ENCODE results near the gene GIMAP6. TPM values are rescaled to one million over a fixed set of nuclear protein-coding genes. Genes with fewer than 3 reads are reported as not detected.

Gene GIMAP6
- total RNA-seq, 1 experiment from 2014 or later: not detected

- intact Hi-C loops (cut with micrococcal nuclease): no loop called here
- H3K27me3 Mint-ChIP-seq (ENCODE audit: insufficient read depth, unreplicated experiment): no peaks in the 10 kb centered on the region
- no peaks in the 10 kb centered on the region for H3K36me3 Mint-ChIP-seq (ENCODE audit: insufficient read depth, unreplicated experiment)
- H3K4me3 Mint-ChIP-seq (ENCODE audit: unreplicated experiment): no peak overlapping the region
- no peak for TF ChIP-seq CTCF (IDR thresholded peaks at IDR 0.05; ENCODE audit: unreplicated experiment)
- H3K4me1 Mint-ChIP-seq (ENCODE audit: insufficient read depth, unreplicated experiment): no peaks in the 10 kb centered on the region
- no TSS peak for BruUV-seq (replicated peaks)
- DNase-seq (ENCODE audit: unreplicated experiment): no peak
- H3K27ac Mint-ChIP-seq (ENCODE audit: low read depth, unreplicated experiment): no peak overlapping the region
- POLR2A ChIA-PET: no interaction called here
- no peaks in the 10 kb centered on the region for H3K9me3 Mint-ChIP-seq (ENCODE audit: unreplicated experiment)
- CTCF ChIA-PET: no interaction called here
These were observed 25.3 kb upstream of the GIMAP6 start for GRCh38 chr7:150657526-150657925.

DNA sequence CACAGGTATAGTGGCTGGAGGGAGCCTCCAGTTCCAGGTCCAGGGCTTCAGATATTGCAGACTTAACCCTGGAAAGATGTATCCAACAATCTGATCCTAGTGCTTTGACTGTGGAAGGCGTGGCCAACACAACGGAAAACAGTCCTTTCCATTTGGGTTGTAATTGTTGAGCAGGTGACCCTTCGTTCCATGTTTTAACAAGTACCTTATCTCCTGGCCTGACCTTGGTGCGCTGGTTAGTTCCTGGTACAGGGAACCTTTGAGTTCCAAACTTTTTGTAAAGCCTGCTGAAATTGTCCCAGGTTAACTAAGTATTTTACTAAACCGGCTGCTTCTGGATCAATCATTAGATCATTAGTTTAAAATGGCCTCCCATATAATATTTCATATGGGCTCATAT, 23.9 kb upstream of the GIMAP6 start:
- Mint-ChIP-seq H3K4me1 (ENCODE audit: insufficient read depth, unreplicated experiment) (no peaks in the 10 kb centered on the region), H3K27ac (ENCODE audit: low read depth, unreplicated experiment) (no peak overlapping the region), H3K27me3 (ENCODE audit: insufficient read depth, unreplicated experiment) (no peaks in the 10 kb centered on the region), H3K9me3 (ENCODE audit: unreplicated experiment) (no peaks in the 10 kb centered on the region), H3K4me3 (ENCODE audit: unreplicated experiment) (no peak overlapping the region), H3K36me3 (ENCODE audit: insufficient read depth, unreplicated experiment) (no peaks in the 10 kb centered on the region)
- TF ChIP-seq CTCF (IDR thresholded peaks at IDR 0.05; ENCODE audit: unreplicated experiment): no peak
- no TSS peak for BruUV-seq (replicated peaks)
- no peak for DNase-seq (ENCODE audit: unreplicated experiment)
- CTCF ChIA-PET: no interaction called here
- POLR2A ChIA-PET: no interaction called here
- intact Hi-C loops (cut with micrococcal nuclease): no loop called here

DNA sequence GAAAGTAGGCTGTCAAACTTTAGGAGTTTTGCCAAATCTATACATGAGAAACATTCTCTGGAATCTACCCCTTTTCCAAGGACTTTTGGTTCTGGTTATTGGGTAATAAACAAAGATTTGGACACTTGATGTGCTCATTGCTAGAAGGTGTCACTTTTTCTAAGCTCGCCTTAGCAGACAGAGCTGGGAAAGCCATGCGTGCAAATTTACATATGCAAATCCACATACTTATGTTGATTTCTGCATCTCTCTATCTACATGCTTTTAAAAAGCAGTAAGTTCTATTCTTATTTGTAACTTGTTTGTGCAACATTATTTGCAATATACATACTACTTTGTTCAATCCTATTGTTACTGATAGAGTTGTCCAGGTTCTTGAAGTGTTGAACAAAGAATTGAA, 22.5 kb upstream of the GIMAP6 start:
- H3K36me3 Mint-ChIP-seq (ENCODE audit: insufficient read depth, unreplicated experiment): no peaks in the 10 kb centered on the region
- no peaks in the 10 kb centered on the region for H3K9me3 Mint-ChIP-seq (ENCODE audit: unreplicated experiment)
- no TSS peak for BruUV-seq (replicated peaks)
- no peaks in the 10 kb centered on the region for H3K27me3 Mint-ChIP-seq (ENCODE audit: insufficient read depth, unreplicated experiment)
- no peak overlapping the region for H3K27ac Mint-ChIP-seq (ENCODE audit: low read depth, unreplicated experiment)
- no peak for DNase-seq (ENCODE audit: unreplicated experiment)
- POLR2A ChIA-PET: no interaction called here
- no peak overlapping the region for H3K4me3 Mint-ChIP-seq (ENCODE audit: unreplicated experiment)
- no peaks in the 10 kb centered on the region for H3K4me1 Mint-ChIP-seq (ENCODE audit: insufficient read depth, unreplicated experiment)
- TF ChIP-seq CTCF (IDR thresholded peaks at IDR 0.05; ENCODE audit: unreplicated experiment): no peak
- intact Hi-C loops (cut with micrococcal nuclease): no loop called here
- CTCF ChIA-PET: no interaction called here

DNA sequence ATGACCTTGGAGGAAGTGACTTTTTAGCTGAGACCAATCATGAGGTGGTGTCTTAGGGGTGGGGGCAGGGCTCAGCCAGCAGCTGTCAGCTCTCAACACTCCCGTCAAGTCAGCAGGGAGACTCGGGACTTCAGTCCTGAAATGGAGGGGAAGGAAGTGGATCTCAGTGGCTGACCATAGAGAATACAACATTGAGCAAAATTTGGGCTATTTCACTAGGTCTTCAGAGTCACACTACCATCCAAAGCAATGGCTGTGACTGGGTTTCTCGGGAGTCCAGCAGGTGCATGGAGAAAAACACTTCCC, 16.8 kb upstream of the GIMAP6 start:
- Mint-ChIP-seq H3K27me3 (ENCODE audit: insufficient read depth, unreplicated experiment) (no peaks in the 10 kb centered on the region), H3K4me3 (ENCODE audit: unreplicated experiment) (no peak overlapping the region), H3K4me1 (ENCODE audit: insufficient read depth, unreplicated experiment) (no peaks in the 10 kb centered on the region), H3K27ac (ENCODE audit: low read depth, unreplicated experiment) (no peak overlapping the region), H3K36me3 (ENCODE audit: insufficient read depth, unreplicated experiment) (no peaks in the 10 kb centered on the region), H3K9me3 (ENCODE audit: unreplicated experiment) (no peaks in the 10 kb centered on the region)
- ChIA-PET POLR2A (no interaction called here), CTCF (no interaction called here)
- intact Hi-C loops (cut with micrococcal nuclease): no loop called here
- TF ChIP-seq CTCF (IDR thresholded peaks at IDR 0.05; ENCODE audit: unreplicated experiment): no peak
- no peak for DNase-seq (ENCODE audit: unreplicated experiment)
- BruUV-seq (replicated peaks): no TSS peak

Data from MCF 10A (cell line).